Prostate gland (tissue), 2 donors: ENCODE results near the gene CNBD2.

Experiments used
- CTCF ChIP-seq, 4 experiments: fragments of 200-600 bp in 2 of 4; fragments of 450-650 bp in 2 of 4; sonication (generic) in 2 of 4; IDR thresholded peaks; 1 replicate in 3 of 4; 2 replicates in 1 of 4; pipeline ENCODE4 v1.5.1; 2016 to 2019; ENCODE audit warnings: antibody characterized with exemption in 4 of 4, mild to moderate bottlenecking in 2 of 4, moderate library complexity in 2 of 4
- POLR2A ChIP-seq: fragments of 450-650 bp; IDR thresholded peaks from one replicate; pipeline ENCODE4 v1.6.1; 2016; ENCODE audit warnings: antibody characterized with exemption, mild to moderate bottlenecking
- POLR2AphosphoS5 ChIP-seq: sonication (generic); formaldehyde crosslinking; IDR thresholded peaks from one replicate; pipeline ENCODE4 v1.6.1; 2017; ENCODE audit warnings: antibody characterized with exemption

GRCh38 chr20:35942243-35942642 is 26.1 kb upstream of the CNBD2 start:
- TF ChIP-seq CTCF (IDR thresholded peaks at IDR 0.05) (no peak), POLR2A (no peak), POLR2AphosphoS5 (no peak)
